ENCODE measurements around the gene SAFB2.

DNA sequence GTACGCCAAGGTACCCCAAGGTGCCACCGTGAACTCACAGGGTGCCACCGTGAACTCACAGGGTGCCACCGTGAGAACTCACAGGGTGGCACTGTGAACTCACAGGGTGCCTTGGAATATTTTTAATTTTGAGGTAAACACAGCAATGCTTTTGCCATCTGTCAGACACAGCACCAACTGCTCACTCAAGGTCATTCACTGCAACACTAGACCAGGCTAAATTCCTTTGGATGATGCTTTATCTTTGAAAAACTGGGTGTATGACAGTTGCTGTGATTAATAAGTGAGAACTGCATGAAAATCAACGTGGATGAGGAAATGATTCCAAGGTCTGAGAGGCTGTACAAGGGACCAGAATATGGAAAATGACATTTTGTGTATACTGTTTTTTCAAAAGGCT is 18.9 kb downstream of the SAFB2 start:
- TF ChIP-seq, protein P1, sequence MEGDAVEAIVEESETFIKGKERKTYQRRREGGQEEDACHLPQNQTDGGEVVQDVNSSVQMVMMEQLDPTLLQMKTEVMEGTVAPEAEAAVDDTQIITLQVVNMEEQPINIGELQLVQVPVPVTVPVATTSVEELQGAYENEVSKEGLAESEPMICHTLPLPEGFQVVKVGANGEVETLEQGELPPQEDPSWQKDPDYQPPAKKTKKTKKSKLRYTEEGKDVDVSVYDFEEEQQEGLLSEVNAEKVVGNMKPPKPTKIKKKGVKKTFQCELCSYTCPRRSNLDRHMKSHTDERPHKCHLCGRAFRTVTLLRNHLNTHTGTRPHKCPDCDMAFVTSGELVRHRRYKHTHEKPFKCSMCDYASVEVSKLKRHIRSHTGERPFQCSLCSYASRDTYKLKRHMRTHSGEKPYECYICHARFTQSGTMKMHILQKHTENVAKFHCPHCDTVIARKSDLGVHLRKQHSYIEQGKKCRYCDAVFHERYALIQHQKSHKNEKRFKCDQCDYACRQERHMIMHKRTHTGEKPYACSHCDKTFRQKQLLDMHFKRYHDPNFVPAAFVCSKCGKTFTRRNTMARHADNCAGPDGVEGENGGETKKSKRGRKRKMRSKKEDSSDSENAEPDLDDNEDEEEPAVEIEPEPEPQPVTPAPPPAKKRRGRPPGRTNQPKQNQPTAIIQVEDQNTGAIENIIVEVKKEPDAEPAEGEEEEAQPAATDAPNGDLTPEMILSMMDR (IDR thresholded peaks at IDR 0.05; ENCODE audit: low read depth, low read length, poor library complexity, severe bottlenecking), result no peak
- no peak for TF ChIP-seq EZH2phosphoT487 (IDR thresholded peaks at IDR 0.05; ENCODE audit: borderline replicate concordance, low read length)
